Caki2 (cell line): Measurements from ENCODE around the gene ZFAND2A. TPM values are rescaled to one million over a fixed set of nuclear protein-coding genes. Genes with fewer than 3 reads are reported as not detected.
"Not testable (repeated sequence)": the region's sequence is repeated elsewhere in the genome, so short reads cannot be mapped to it uniquely, and the experiment has no call there.

Source experiments
- DNase-seq: peaks from one replicate; pipeline ENCODE4 v3.0.0-alpha.2; 2015; ENCODE audit warnings: low read depth
- in situ Hi-C: cut with HindIII; loops from 2 replicates; pipeline ENCODE4 v1.10.0; 2016; ENCODE audit warnings: low sequenced_read_pairs, low pct_unique_long_range_greater_than_20kb, mixed read lengths
- total RNA-seq: library from RNA; depleted of rRNA; stranded (reverse); fragments of >200 nt; shearing (Covaris generic); gene quantifications from 2 replicates; pipeline ENCODE4 v1.2.3, GENCODE V29; 2014; ENCODE audit warnings: low replicate concordance

ZFAND2A gene
- total RNA-seq, 1 experiment from 2014 or later: 22.4 TPM

- DNase-seq, in situ Hi-C loops: not testable (repeated sequence)
These were observed 44.6 kb downstream of the ZFAND2A start for GRCh38 chr7:1115171-1116045.

GRCh38 chr7:1114505-1114904, 45.5 kb downstream of the ZFAND2A start:
- no peak for DNase-seq
- in situ Hi-C loops: no loop called here

- in situ Hi-C loops: no loop called here
- no peak for DNase-seq
These were observed 45.9 kb downstream of the ZFAND2A start for GRCh38 chr7:1114088-1114487.

GRCh38 chr7:1113548-1113885, 46.5 kb downstream of the ZFAND2A start:
- DNase-seq: no peak
- in situ Hi-C loops: no loop called here

GRCh38 chr7:1112625-1113547, 47.1 kb downstream of the ZFAND2A start:
- DNase-seq: no peak
- in situ Hi-C loops: no loop called here

- DNase-seq: no peak
- in situ Hi-C loops: no loop called here
These were observed 47.9 kb downstream of the ZFAND2A start for GRCh38 chr7:1112109-1112508.

GRCh38 chr7:1111156-1111555, 48.8 kb downstream of the ZFAND2A start:
- no peak for DNase-seq
- in situ Hi-C loops: no loop called here

- no peak for DNase-seq
- in situ Hi-C loops: no loop called here
These were observed 49.6 kb downstream of the ZFAND2A start for GRCh38 chr7:1110358-1110757.

GRCh38 chr7:1109581-1110310, 50.2 kb downstream of the ZFAND2A start:
- in situ Hi-C loops: no loop called here

GRCh38 chr7:1108264-1108920, 51.6 kb downstream of the ZFAND2A start:
- in situ Hi-C loops: no loop called here
- no peak for DNase-seq

More at GRCh38 chr7:1109581-1110310, 50.2 kb downstream of the ZFAND2A start:
- DNase-seq: no peak

GRCh38 chr7:1106793-1107421, 53.1 kb downstream of the ZFAND2A start:
- DNase-seq: no peak
- in situ Hi-C loops: no loop called here

GRCh38 chr7:1106063-1106792, 53.8 kb downstream of the ZFAND2A start:
- DNase-seq: no peak
- in situ Hi-C loops: no loop called here

GRCh38 chr7:1105189-1105588, 54.8 kb downstream of the ZFAND2A start:
- in situ Hi-C loops: no loop called here
- no peak for DNase-seq

GRCh38 chr7:1104516-1105179, 55.3 kb downstream of the ZFAND2A start:
- no peak for DNase-seq
- in situ Hi-C loops: no loop called here

GRCh38 chr7:1103789-1104515, 56.0 kb downstream of the ZFAND2A start:
- no peak for DNase-seq
- in situ Hi-C loops: no loop called here
